B cell (primary cell): ENCODE results near the gene IFITM1.

ENCODE experiments used
- CTCF ChIP-seq: fragments of 200-600 bp; IDR thresholded peaks from one replicate; pipeline ENCODE4 v1.8.0; 2022; ENCODE audit warnings: antibody characterized with exemption, mild to moderate bottlenecking
- EZH2 ChIP-seq: IDR thresholded peaks from 2 replicates; pipeline ENCODE4 v1.6.1; 2012; ENCODE audit warnings: borderline replicate concordance, low read depth, mild to moderate bottlenecking, moderate library complexity, low read length; ENCODE audit not compliant: insufficient read depth, poor library complexity, severe bottlenecking

DNA sequence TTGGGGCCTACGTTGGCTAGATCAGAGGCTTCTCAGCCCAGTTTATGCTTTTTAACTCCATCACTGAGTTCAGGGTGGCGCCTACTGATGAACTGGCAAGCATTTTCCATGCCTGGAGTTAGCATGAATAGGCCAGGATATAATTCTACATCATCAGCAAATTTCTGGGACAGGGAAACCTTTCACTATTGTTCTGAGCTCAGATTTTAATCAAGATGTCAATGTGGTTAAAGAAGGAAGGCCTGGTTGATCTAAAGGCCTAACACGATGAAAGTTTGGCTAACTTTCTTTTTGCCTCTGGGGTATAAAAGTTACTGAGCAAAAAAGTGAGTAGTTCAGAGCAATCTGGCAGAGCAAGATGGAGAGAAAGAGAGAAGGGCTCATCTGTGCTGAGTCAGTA is 28.5 kb downstream of the IFITM1 start:
- no peak for TF ChIP-seq CTCF
- no peak for TF ChIP-seq EZH2
